NCI-H748 (cell line): ENCODE results near the gene TLL2.

ENCODE experiments used
- DNase-seq: peaks from one replicate; lab custom pipeline; 2025; ENCODE audit not compliant: unreplicated experiment; lab: John Stamatoyannopoulos, UW

The TLL2 gene

DNA sequence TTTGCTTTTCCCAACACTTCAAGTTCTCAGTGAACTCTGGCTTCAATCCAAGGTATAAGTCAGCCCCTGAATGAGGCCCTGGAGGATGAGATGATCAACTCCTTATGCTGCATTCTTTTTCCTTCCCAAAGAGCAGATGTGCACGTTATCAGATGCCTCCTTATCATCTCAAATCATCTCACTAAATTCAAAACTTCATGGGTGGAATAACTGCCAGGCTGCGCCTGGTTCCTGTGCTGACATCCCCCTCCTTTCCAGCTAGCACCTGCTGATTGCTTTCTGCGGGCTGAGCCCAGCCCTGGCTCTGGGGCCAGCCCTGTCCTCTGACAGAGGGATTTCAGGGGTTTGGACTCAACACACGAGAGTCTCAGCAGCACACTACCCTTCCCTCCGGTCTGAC lies 44.9 kb downstream of the TLL2 start:
- no peak for DNase-seq

DNA sequence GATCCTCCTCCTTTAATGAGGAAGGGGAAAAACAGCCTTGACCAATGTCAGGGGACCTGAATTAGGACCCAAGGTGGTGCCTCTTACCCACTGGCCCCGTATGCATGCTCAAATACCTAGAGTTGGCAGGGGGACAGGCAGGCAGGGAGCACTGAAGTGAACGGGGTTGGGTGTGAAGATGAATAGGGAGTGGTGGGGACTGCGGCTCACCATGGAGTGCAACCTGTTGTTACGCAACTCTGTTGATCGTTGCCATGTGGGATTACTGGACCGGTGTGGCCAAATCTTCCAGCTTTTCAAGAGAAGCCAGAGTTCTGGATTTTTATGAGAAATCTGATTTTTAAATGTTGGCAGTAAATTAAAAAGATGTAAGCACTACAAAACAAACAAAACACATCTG lies 48.1 kb downstream of the TLL2 start:
- DNase-seq: no peak

DNA sequence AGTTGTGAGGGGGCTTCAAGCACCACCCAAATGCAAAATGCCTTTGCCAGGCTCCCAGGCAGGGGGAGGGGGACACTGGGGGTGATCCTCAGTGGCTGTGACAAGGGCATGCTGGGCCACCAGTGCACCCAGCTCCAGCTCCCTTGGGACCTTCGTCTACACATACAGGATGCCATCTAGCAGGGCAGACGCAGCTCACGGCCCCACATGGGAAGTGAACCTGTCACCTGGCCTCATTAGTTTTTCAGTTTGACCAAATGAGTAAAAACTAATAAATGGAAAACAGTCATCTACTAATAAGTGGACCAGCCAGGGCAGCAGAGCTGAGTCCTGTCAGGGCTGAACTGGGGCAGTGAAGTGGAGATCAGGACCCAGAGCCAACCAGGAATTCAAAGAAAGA lies 50.2 kb downstream of the TLL2 start:
- no peak for DNase-seq

DNA sequence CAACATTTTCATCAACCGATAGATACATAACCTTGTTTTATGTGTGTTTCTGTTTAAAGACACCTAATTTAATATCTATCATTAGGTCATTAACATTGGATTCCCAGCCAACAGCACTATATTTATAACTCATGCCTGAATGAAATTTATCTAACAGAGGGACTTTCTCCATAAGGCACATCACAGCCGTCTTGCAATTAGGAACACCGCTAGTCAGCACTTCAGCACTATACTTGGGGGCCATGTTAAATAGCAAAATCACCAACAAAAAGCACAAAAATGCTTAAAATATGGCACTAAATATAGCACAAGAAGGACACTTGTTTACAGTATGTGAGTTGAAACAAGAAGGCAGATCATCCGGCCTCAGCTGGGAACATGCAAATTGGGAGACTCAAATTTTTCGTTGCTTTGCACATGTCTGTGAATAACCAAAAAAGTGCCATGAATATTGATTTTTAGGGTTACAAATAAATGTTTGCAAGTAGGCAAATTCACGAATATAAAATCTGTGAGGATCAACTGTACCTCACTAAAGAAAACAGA lies 51.0 kb downstream of the TLL2 start:
- DNase-seq: no peak

DNA sequence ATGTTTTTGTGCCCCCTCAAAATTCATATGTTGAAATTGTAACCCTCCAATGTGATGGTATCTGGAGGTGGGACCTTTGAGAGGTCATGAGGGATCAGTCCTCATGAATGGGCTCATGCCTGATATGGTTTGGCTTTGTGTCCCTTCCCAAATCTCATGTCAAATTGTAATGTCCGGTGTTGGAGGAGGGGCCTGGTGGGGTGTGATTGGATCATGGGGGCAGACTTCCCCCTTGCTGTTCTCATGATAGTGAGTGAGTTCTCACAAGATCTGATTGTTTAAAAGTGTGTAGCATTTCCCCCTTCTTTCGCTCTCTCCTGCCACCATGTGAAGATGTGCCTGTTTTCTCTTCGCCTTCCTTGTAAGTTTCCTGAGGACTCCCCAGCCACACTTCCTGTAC lies 53.4 kb downstream of the TLL2 start:
- DNase-seq: no peak

DNA sequence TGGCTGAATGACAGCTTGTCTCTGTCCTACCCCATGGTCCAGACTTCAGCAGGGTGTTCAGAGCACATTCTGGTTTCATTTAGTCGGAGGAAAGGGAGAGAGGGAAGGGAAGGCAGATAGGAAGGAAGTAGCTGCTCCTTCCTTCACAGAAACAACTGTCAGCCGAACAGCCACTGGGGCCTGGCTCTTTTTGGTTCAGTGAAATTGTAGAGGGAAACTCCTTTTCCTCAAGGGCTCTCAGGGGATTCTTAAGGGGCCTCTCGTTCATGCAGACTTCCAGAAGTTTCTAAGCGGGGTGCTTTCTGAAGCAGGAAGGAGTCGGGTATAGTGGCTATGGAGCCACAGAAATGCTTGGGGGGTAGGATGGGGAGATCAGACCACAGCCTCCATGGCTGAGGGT lies 56.4 kb downstream of the TLL2 start:
- DNase-seq: no peak

DNA sequence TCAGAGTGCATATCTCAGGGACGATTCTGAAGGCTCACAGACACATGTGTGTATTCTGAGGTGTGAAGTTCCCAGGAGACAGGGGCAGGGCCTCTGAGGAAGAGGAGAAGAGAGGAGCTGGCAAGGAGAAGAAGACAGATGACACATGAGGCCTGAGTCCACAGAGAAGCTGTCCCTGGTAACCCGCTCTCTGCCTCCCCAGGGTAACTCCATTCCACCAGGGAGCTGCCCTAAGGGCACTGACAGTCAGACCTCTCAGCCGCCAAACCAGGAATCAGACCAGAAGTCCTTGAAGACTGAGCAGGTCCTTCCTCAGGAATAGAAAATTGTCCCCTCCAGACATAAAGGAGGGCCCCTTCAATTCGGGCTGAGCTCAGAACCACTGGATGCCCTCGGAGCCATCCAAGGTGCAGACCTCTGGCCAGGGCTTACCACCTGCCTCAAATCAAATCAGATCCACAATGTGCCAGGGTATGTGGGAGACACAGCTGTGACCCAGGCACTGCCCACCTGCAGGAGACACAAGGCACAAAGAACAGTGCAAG lies 57.4 kb downstream of the TLL2 start:
- no peak for DNase-seq

DNA sequence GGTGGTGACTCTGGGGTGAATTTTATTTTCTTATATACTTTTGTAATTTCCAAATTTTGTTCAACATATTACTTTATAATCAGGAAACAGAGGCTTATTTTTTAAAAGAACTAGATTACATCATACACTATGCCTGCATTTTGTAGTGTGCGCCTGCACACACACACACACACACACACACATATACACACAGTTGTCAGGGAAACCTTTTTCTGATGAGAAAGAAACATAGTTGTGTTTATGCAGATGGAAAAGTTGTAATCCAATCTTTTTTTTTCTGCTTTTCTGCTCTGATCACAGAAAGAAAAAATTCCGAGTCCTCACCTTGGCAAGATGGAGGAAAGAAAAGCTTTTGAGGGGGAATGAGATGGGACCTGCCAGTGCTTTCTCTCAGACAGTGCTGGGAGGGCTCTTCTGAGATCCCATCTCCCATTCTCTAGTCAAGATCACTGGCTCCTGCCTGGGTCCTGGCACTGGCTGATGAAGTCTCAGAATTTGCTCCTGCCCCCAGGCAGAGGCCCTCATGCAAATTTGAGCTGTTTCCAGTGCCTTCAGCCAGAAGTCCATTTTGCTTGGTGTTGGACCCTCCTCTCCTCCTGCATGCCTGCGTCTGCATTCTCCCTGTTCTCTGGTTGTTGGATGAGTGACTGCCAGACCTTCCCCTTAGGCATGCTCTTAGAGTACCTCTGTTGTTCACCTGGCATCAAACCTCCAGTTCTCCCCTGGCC lies 59.7 kb downstream of the TLL2 start:
- no peak for DNase-seq

DNA sequence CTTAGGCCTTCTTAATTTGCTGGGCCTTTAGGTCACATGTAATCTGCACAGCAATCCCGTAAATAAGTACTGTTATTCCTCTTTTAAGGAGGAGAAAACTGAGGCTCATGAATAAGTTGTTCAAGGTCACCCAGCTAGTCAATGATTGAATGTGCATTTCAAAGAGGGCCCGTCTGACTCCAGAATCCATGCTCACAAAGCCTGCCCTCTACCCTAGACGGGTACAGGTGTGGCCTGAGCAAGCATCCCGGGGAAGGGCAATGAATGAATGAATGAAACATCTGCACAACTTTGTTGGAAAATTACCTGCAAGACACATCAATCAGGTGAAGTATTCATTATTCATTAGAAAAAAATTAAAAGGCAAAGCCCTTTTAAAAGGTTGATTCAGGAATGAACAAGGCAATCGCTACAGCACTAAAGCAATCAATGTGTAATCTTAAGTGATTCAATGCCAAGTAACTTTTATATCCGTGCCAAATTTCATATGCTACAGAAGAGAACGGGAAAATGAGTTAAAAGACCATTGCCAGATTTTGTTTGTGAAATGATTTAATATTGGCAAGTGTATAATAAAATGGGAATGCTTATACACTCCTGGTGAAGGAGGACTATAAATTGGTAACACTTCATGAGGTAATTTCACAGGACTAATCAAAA lies 61.1 kb downstream of the TLL2 start:
- no peak for DNase-seq

DNA sequence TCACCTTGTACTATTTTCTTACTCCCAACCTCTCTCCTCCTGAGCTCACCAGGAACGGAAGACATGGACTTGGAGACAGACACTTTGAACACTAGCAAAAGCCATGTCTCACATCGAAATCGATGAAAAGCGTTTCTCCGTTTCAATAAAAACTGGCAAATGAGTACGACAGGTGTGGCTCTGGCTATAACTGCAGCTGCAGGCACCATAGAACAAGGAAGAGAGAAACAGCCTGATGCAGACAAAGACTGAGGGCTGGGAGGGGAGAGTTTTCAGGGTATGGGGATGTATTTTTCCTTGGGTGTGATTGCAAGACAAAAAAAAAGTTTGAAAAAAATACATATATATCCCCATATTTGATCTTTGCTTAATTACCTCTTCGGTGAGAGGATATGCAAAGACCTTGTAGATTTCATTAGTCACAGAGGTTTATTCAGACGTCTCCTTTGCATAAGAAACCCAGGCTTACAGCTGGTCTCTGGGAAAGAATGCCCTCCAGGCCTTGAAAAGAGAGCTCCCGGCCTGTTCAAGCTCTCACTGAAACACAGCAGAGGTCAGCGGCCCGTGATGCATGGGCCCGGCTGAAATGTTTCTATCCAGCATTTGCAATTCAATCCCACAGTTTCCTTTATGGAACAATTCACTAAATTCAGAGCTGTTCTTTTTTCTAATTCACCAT lies 63.1 kb downstream of the TLL2 start:
- no peak for DNase-seq

DNA sequence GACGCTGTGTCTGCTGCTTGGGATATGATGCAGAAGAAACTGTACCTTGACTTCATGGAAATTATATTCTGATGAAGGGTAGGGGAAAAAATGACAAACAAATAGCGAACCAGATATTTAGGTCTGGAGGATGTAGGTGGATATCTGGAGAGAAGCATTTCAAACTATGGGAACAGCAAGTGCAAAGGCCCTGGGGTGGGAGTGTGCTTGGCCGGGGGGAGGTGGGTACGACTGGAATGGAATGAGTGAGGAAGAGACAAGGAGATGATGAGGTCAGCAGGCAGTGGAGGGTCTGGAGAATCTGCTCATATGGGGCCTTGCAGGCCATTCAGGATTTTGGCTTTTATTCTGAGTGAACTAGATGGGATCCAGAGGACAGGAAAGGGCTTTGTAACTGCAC lies 65.2 kb downstream of the TLL2 start:
- no peak for DNase-seq

DNA sequence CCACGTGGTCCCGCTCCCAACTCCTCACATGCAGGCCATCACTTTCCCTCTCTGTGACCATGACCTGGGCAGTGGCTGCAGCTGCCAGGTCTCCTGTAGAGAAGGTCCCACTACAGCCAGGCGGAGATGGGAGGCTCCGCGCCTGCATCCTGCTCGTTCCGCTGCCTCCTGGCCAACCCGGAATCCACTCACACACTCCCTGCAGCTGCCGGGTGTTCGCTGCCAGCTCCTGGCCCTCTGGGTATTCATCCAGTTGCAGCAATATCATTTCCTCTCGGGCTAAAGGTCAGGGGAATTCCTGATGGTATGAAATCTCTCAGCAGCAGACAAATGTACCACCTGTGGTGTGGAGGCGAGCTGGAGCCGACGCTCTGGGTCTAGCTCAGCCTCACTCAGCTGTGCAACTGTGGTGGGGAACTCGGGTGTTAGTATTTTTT lies 65.7 kb downstream of the TLL2 start:
- no peak for DNase-seq

DNA sequence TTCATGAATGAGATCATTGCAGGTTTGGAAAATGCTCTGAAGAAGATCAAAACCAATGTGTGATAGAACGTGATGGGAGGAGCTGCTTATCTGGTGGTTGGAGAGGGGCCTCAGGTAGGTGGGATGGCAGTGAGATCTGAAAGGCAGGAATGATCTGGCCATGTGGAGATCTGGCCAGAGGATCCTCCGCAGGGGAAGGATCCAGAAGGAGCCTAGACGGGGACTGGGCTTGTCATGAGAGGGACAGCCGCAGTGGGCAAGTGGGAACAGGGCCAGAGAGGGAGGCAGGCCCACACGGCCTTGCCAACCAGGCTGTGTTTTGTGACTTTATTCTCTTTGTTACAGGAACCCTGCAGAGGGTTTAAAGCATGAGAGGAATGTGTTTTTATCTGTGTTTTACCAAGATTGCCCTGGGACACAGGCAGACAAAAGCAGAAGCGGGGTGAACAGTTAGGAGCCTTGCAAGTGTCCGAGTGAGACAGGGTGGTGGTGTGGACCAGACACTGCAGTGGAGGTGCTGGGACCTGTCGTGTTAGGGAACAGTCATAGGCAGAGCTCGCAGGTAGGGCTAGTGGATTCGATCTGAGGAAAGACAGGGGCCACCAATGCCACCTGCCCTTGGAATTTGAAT lies 66.6 kb downstream of the TLL2 start:
- no peak for DNase-seq

DNA sequence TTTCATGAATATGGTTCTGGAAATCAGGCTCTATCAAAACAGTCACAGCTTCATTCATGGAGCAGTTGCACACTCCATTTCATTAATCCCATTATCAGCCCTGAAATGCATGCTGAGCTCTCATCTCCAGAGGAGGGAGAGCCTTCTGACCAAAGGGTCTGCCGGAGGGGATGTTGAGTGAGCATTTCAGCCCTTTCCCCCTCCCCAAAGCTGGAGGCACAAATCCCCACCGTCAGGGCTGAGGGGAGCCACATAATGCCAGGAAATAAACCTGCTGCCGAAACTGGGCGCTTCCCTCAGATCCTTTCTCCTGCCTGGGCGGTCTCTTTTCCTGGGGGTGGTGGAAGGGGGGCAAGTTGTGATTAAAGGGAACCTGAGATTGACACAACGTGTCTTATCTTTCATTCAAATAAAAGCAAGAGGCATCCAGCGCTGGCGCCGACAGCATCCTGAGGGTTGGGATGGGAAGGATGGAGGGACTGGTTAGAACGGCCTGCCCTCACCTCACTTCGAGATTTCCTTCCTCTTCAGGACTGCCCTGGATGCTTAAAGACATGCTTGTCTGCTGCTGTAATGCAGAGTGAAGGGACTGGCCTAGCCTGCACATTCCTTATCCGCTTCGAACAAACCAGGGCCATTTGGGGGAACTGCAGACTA lies 71.6 kb downstream of the TLL2 start:
- no peak for DNase-seq

DNA sequence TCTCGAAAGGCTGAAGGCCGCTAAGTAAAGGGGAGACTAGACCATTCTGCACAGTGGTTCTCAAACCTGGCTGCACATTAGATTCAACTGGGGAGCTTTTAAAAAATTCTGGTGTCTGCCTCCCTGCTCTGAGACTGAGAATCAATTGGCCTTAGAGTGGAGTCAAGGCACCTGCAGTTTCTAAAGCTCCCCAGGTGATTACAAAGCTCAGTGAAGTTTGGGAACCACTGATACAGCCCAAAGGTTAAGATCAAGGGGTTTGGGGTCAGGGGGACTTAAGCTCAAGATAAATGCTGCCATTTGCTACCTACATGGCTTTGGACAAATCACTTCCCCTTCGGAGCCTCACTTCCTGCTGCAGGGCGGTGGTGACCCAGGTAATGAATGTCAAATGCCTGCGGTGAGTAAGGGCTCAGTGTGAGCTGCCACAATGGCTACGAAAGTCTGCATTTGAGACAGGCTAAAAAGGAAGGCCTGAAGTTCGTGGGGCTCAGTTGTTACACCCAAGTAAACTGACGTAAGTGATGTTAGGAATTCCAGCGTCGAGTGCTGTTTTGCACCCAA lies 72.3 kb downstream of the TLL2 start:
- no peak for DNase-seq

DNA sequence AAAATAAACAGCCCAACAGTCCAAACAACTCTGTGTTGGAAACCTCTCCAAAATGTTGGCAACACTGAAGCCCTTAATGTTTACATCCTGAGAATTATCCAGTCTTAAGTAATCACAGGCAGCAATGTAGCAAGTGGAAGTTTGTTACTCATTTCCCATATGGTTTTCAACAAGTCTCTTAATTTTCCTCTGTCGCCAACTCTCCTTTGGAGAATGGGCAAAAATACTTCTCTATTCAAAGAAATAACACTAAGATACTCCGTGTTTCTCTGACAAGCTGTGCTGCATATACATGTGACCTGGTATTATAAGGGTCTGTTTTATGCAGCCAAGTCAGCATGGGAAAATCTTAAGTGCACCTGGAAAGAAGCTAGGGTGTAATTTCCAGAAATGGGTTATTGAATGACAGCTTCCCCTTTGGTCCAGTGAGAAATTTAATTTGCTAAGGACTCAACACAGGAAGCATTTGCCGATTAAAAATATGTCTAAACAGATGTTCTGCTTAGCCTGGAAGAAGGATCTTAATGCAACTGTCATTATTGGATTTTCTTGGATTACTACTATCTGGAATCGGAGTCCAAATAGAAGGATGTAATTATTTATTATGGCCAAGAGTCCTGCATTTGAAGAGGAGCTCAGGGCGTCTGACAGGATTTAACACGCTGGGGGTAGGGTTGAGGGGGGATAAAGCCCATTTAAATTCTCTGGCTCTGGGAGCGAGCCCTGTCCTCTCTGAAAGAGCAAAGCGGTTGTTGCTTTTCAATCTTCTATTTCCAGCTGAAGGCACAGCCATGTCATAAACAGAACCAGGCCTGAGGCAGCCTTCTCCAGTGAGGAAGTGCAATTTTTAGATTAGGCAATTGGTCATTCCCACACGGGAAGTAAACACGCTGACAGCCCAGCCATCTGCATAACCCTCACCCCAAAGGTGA lies 73.1 kb downstream of the TLL2 start:
- DNase-seq: no peak

DNA sequence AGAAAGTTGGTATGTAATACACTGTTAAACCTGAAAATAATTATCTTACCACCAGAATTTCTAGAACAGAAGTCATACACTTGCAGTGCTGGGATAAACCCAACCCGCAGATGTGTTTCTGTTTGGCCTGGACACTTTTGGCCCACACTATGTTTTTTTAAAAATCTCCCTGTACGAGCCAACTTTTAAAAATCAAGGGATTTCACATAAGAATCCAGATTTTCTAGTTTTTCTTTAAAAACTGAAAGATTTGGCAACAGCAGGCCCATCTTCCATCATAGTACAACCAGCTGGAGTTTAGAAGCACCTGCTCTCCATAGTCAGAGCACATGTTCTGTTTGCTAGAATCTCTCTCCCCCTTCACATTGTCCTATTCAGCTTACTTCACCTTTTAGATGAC lies 74.0 kb downstream of the TLL2 start:
- no peak for DNase-seq

DNA sequence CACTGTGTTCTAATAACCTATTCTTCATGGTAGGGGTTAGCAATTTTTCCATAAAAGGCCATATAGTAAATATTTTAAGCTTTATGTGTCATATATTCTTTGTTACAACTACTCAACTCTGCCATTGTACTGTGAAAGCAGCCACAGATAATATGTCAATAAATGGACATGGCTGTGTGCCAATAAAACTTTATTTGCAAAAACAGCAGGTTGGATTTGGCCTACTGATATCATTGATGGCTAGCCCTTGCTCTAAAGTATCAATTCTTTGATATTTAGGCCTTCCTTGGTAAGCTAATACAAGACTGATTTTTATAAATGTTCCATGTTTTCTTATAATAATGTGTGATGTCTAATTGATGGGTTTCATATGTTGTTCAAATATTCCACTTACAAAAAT lies 77.7 kb downstream of the TLL2 start:
- DNase-seq: no peak

DNA sequence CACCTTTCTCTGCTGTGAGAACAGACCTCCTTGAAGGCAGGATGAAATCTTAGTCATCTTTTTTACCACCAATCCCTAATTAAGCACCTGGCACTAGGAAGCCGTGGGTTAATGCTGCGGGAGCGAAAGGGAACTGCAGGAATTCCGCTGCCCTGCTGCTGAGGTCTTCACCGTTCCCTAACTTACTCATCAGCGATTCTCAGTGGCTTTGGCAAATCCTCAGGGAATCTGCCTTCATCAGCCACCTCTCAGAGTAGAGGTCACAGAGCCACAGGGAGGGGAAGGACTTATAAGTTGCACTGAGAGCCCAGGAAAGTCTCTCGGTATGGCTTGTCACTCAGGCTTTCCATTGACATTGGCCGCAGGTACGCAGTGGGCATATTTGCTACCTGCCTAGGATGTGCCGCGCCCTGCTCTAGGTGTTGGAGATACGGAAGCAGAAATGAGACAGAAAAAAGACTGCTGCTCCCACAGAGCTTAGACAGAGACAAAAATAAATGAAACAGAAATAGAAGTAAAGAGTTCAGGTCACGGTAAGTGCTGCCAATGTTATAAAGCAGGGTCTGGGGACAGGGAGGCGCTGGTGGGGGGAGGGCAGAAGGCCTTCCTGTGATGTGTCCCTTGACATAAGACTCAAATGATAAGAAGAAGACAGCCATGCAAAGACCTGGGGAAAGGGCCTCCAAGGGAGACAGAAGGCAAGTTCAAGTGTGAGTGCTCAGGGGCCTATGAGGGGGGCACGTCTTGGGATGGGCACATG lies 82.3 kb downstream of the TLL2 start:
- no peak for DNase-seq
